Fibroblast of skin of left quadriceps (primary cell): Measurements from ENCODE around the gene CDCA3.
"Not testable (repeated sequence)": the region's sequence is repeated elsewhere in the genome, so short reads cannot be mapped to it uniquely, and the experiment has no call there.

Source experiments
- DNase-seq, 2 experiments: peaks; one replicate each; pipeline ENCODE4 v3.0.0-alpha.2; 2013; ENCODE audit warnings: low read depth in 2 of 2

Gene CDCA3

GRCh38 chr12:6872073-6873048 is 21.3 kb upstream of the CDCA3 start:
- no peak for DNase-seq

- no peak for DNase-seq
Observed at GRCh38 chr12:6871052-6871957, 20.2 kb upstream of the CDCA3 start.

GRCh38 chr12:6870304-6870703 is 19.2 kb upstream of the CDCA3 start:
- DNase-seq, result not testable (repeated sequence)

- no peak for DNase-seq
Observed at GRCh38 chr12:6869049-6870021, 18.2 kb upstream of the CDCA3 start.

GRCh38 chr12:6868211-6869048 is 17.3 kb upstream of the CDCA3 start:
- no peak for DNase-seq

- DNase-seq, result no peak
Observed at GRCh38 chr12:6867413-6868210, 16.5 kb upstream of the CDCA3 start, which contains the start of gene TPI1. TPI1 (plus strand) TSS chr12:6867531; CDS start chr12:6867567, 36 bp downstream.

- DNase-seq, result no peak
Observed at GRCh38 chr12:6866920-6867412, 15.9 kb upstream of the CDCA3 start.

- no peak for DNase-seq
Observed at GRCh38 chr12:6866163-6866919, 15.3 kb upstream of the CDCA3 start.

GRCh38 chr12:6865307-6865706 is 14.2 kb upstream of the CDCA3 start:
- DNase-seq, result not testable (repeated sequence)

GRCh38 chr12:6863586-6864321 is 12.7 kb upstream of the CDCA3 start:
- no peak for DNase-seq

- DNase-seq, result no peak
Observed at GRCh38 chr12:6863033-6863432, 11.9 kb upstream of the CDCA3 start.

- DNase-seq, result no peak
Observed at GRCh38 chr12:6861391-6861790, 10.3 kb upstream of the CDCA3 start.

GRCh38 chr12:6860942-6861341 is 9.9 kb upstream of the CDCA3 start:
- DNase-seq, result no peak

- DNase-seq, result no peak
Observed at GRCh38 chr12:6860116-6860515, 9.0 kb upstream of the CDCA3 start.

GRCh38 chr12:6858799-6859198 is 7.7 kb upstream of the CDCA3 start:
- no peak for DNase-seq

GRCh38 chr12:6855322-6855721 is 4.2 kb upstream of the CDCA3 start:
- no peak for DNase-seq

GRCh38 chr12:6854036-6854435 is 3.0 kb upstream of the CDCA3 start:
- DNase-seq, result no peak

GRCh38 chr12:6853626-6854025 is 2.5 kb upstream of the CDCA3 start:
- no peak for DNase-seq
